GF-D8 (cell line): ENCODE data around the gene SIPA1L2.

Experiments used
- DNase-seq: peaks from one replicate; lab custom pipeline; 2025; lab: John Stamatoyannopoulos, UW

Gene SIPA1L2, protein sequence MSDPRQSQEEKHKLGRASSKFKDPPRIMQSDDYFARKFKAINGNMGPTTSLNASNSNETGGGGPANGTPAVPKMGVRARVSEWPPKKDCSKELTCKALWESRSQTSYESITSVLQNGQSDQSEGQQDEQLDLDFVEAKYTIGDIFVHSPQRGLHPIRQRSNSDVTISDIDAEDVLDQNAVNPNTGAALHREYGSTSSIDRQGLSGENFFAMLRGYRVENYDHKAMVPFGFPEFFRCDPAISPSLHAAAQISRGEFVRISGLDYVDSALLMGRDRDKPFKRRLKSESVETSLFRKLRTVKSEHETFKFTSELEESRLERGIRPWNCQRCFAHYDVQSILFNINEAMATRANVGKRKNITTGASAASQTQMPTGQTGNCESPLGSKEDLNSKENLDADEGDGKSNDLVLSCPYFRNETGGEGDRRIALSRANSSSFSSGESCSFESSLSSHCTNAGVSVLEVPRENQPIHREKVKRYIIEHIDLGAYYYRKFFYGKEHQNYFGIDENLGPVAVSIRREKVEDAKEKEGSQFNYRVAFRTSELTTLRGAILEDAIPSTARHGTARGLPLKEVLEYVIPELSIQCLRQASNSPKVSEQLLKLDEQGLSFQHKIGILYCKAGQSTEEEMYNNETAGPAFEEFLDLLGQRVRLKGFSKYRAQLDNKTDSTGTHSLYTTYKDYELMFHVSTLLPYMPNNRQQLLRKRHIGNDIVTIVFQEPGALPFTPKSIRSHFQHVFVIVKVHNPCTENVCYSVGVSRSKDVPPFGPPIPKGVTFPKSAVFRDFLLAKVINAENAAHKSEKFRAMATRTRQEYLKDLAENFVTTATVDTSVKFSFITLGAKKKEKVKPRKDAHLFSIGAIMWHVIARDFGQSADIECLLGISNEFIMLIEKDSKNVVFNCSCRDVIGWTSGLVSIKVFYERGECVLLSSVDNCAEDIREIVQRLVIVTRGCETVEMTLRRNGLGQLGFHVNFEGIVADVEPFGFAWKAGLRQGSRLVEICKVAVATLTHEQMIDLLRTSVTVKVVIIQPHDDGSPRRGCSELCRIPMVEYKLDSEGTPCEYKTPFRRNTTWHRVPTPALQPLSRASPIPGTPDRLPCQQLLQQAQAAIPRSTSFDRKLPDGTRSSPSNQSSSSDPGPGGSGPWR (N-terminal part only)

DNA sequence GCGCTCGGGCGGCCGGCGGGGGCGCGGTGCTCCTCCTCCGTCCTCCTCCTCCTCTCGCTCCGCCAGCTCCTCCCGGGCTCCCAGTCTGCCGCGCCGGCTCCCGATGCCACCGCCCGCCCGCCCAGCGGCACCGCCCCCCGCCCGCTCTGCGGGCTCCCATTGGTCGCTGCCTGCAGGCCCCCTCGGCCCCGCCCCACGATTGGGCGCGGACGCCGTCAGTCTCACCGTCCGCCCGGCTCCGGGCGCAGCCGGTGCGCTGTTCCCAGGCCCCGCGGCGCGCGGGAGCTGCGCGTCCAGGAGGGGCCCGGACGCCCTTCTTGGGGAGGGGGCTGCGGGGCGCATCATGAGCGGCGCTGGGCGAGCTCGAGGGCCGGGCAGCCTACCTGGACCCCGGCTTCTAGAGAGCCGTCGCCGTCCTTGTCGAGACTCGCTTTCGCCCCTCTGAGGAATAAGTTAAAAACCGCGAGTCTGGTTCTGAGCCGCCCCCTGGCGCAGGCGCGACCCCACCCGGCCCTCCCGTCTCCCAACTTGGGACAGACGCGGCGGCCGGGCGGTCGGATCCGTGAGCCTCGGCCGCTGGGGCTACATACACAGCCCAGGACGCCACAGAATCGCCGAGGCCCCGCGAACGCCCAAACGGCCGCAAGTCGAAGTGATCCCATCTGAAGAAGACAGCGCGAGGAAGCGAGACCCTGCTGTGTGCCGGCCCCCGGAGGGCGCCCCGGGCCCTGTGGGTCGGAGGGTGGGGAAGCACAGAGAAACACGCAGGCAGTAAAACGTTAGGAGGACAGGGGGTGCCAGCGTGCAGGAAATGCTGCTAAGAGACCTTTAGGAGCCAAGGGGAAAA lies at the start of gene SIPA1L2:
SIPA1L2 (minus strand) TSS at position 87 of the 847 bp plus-strand sequence. CDS start 114,794 bp downstream, outside the sequence.
- DNase-seq, result no peak

DNA sequence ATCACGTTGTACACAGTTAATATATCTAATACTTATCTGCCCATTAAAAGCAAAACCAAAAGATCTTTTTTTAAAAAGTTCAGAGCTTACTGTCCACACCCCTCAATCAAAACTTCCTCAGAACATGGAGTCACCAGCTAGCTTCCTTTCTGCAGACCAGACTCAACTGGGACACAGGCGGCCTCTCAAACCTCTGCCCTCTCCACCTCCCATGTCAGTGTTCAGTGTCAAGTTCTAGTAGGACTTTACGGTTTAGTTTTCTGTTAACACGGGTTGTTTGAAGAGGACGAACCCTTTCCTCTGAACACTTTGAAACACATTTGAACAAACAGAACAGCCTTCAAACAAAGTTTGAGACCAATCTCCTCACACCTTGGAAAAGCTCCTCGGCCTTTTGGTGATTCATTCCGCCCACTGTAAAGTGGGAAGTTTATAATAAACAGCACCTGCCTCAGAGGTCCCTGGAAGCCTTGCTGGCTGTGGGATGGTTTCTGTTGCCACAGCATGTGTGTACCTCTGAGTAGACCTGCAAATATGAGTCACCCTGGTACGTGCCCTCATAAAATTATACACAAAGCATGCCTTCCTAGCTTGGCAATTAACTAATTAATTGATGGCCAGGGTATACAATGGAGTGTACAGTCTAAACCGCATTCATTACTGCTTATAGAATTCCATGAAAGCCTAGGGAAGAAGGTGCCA lies 48.4 kb upstream of the SIPA1L2 start:
- DNase-seq, result no peak

DNA sequence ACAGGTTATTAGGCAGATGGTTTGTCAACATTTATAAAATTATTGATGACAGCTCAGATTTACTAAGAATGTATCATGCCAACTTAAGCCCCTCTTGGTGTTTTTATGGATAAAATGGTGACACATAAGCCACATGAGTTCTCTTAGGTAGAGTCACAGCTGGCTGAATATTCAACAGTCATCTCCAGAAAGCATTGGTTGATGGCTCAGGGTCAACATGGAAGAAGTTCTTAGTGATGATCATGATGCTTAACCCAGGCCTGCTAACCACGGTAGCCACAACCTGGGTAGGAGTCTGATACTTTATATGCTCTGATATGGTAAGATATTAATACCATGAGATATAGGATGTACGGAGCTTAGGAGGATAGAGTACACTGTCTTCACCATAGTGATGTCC lies 46.4 kb upstream of the SIPA1L2 start:
- DNase-seq, result no peak

DNA sequence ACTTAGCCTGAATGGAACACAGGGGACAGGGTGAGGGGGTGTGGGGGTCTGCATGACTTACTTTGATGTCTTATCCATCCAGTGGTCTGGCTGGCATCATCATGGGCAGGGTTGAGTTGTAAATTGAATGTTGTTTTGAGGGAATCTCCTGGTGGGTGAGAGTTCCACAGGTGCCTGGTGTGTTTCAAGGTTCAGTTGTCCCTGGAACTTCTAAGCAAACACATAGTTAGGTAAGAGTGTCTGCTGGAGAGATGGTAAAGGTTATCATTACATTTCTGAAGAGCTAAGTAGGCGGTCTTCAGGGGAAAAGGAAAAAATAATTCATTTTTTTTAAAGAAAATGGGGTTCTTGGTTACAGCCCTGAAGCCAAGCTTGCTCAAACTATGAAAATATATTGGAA lies 46.0 kb upstream of the SIPA1L2 start:
- no peak for DNase-seq

DNA sequence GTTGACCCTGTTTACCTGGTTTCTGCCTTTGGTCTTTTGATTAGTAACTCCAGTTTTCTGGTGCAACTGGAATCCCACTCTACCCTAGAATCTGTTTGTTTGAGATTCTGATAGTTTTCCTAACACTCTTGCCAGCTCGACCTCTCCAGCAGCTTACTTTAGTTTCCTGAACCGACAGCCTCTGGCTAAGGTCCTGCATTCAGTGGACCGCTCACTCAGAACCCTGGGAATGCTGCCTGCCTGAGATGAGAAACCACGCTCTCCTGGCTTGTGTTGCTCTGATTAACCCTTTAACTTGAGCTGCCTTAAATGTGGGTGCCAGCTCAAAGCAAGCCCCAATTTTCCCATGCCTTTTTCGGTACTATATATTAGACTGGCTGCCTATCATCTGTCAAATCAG lies 45.3 kb upstream of the SIPA1L2 start:
- no peak for DNase-seq

DNA sequence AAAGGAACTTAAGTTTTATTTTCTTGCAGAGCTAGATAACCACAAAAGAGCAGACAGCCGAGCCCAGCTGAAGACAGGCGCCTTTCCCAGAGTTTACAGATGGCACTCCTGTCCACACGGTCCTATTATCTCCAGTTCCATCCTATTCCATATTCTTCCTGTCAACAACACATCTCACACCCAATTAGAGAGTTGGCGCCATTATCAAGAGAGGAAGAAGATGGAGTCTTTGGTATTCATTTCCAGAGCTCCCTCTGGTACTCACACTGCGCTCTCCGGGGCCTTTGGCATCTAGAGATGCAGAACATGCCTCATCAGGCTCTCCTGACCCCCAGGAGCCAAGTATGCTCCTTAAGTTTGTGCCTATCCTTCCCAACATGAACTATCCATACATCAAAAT lies 43.3 kb upstream of the SIPA1L2 start:
- DNase-seq, result no peak

DNA sequence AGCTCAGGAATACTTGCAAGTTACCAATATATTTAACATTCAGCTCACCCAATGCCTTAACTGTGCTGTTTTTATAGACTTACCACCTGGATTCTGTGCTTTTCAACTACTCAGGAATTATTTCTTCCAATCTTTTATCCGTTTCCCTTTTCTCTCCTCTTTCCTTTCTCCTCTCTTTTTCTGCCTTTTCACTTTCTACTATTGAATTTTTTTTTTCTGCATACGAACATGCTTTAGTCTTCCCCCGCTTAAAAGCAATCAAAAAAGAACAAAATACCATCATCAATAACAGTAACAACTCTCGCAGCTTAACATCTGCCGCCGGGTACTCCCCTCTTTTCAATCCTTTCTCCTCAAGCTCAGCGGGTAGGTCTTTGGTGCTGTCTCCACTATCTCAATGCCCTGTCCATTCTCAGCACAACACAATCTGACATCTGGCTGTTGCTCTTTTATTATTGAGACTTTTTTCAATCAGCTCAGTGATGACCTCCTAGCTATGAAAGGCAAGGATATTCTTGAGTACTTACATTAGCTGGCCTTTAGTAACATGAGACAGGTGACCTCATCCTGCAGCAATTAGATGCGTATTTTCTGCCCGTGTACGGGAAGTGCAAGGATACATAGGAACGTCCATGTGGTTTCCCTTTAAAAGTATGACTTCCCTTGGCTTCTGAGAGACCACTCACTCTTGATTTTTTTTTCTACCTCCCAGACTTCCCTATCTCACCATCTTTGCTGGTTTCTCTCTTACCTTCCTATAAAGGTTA lies 40.2 kb upstream of the SIPA1L2 start:
- no peak for DNase-seq

DNA sequence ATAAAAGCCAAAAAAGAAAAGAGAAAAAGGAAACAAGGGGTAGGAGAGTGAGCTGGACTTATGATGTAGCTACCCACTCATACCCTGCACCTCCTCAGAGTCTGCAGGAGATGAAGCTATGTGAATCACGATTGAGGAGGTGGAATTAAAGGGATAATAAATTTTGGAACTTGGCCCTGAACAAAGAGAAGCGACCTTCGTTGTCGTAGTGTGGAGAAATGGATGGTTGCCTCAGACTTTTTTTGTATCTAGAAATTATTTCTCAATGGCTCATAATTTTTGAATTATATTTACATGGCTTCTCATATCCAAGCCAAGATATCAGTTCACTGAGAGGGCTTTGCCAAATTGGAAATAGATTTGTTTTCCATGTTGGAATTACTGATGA lies 37.8 kb upstream of the SIPA1L2 start:
- DNase-seq, result no peak

DNA sequence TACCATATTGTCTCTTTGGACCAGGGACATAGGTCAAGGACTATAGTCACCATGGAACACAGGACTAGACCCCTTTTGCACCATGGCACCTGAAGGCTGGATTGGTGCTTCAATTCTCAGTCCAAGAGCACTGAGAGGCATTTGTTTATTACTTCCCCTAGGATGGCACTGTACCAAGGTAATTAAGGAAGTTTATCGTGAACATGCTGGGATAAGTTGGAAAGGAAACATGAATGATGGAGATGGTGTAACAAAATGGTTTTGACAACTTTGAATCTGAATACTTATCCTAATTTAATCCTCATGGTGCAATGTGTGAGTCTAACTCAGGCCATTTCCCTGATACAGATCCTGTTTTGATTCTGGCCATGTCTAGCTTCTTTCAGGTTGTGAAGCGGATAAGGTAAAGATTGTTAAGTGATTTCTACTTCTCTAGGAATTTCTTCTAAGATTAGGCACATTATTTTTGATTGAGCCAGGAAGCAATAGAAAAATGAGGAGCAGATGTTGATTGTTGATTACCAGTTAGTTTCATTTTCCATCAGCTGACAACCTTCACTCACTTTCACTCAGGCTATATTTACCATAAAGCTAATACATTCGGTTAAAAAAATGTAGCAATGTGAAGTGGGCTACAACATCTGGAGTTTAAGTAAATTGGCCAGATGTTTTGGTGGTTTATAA lies 37.3 kb upstream of the SIPA1L2 start:
- DNase-seq, result no peak

DNA sequence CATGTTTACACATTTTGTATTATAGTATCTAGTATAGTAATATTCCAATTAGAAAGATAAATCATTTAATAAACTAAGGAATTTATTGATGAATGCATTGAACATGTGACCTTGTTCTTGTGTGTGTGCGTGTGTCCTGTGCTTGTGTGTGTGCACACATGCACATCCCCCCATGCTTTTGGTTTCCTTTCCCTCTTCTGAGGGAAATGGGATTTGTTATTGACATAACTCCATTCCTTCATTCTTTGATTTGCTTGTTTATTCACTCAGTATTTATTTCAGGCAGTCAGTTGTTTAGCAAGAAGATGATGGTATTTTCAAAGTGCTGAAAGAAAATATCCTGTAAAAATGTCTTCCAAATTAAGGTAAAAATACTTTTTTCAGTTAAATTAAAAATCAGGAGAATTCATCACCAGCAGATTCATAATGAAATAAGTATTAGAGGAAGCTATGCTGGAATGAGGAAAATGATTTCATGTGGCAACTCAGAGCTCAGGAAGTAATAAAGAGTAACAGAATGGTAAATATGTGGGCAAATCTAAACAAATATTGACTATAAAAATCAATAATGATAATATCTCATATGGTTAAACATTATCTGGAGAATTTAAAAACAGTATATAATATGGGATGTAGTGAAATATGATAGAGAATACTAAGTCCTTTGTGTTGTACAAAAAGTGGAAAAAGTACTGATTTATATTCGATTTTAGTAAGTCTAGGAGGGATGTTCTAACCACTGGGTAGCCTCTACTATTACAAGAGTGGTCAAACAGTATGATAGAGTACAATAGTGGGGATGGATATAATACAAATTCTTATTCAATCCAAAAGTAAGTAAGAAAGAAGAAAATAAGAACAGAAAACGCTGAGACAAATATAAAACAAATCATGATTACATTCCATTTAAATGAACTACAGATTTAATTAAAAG lies 35.2 kb upstream of the SIPA1L2 start:
- no peak for DNase-seq

DNA sequence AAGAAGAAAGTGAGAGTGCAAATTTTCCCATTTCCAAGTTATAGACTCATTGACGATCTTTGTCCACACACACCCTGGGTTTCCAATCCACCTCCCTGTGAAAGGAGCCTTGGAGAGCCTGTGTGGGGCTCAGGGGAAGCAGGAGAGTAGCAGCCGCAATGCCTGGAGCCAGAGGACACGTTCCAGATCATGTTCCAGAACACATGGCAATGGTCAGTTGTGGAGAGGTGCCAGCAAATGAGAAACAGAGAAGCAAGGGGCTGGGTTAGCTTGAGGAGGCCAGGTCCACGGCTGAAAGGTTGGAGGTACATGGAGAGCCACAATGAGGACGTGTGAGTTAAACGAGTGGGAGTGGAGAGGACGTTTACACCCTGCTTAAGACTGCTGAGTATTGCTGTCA lies 33.0 kb upstream of the SIPA1L2 start:
- DNase-seq, result no peak

DNA sequence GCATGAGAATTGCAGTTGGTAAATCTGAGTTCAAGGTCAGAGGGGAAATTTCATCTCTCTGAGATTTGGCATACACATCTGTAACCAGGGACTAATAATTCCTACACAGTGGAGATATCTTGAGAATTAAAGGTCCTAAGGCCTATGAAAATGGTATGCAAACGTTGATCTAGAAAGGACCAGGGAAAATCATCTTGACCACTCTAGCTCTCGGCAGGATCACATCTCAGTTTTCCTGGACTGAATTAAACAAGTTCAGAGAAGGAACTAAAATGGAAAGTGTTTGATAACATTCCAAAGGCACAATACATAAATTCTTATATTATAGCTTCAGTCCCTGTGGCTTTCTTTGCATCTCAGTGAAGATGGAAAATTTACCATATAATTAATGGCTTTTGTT lies 28.5 kb upstream of the SIPA1L2 start:
- DNase-seq, result no peak

DNA sequence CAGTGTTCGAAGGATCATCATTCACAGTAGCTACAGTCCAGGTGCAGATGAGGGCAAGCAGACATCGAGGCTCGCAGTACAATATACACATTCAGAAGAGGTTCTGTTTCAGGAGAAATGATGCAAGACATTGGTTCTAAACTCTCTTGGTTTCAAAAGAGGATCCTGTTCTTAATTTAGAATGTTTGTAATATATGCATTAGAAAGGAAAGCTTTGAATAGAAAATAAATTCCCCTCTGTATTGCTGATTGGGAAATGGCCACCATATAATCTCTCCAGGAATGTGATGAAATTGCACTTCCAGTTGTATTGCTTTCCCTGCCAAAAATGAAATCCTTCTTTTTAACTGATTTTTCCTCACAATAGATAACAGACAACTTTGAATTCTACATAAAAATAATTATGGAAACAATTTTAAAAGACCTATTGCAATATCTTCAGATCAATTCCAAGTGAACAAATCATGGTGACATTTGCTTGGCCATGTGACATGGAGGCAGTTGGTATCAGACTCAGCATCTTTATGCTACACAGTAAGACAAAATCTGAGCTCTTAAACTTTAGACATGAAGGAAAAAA lies 27.6 kb upstream of the SIPA1L2 start:
- DNase-seq, result no peak

DNA sequence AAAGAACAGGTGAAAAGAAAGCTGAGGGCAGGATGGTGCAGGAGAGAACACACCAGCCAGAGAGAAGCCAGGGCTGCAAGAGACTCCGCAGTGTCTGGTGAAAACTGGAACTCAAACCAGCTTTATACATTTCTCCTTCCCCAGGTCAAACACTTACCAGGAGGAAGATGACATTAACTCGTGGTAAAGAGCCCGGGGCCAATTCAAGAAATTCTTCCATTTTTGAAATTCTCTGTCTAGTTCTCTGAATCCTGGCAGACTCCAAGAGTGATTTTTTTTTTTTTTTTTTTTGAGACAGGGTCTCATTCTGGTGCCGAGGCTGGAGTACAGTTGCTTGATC lies 25.8 kb upstream of the SIPA1L2 start:
- no peak for DNase-seq

DNA sequence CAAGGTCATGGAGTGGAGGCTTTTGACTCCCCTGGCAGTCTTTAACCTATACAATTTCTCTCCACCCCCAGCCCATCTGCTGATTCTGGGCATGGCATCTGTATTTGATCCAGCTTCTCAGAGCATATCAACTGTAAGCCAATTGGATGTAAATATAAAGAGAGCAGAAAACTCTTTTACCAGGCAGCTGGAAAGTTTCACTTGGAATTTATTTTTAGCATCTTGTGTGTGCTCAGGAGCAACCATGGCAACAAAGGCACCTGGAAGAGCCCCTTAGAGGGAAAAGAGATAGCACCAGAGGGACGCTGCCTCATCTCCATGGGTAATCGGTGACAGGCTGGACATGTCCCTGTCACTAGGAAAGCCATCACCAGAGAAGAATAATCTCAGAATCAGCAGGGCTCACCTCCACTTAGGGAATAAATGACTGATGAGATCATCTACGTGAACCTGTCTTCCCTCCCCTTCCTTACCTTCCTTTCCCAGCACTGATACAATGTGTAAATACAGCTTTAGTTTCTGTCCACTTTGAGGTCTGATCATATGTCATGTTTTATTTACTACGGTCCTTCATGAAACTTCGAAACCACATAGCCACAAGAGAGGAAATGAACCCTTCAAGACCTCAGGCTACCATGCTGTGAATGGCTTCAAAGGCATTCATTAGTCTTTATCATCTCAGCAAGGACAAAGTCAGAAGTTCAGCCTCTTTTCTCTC lies 25.3 kb upstream of the SIPA1L2 start:
- no peak for DNase-seq

DNA sequence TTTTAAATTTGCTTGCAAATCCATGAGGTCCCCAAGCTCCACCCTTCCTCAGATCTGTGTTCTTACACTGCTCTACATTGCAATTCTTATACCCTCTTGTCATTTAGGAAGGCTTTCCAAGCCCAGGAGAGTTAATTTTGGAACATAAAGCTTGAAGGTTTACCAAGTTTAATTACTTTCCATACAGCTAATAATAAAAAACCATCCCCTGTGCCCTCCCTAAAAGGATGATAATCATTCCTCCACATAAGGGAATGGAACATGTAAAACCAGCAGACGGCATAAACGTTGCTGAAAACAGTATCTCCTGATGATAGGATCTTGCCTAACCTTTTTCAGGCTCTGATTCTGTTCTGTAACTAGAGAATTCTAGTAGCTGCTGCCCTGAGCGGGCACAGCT lies 23.9 kb upstream of the SIPA1L2 start:
- DNase-seq, result no peak

DNA sequence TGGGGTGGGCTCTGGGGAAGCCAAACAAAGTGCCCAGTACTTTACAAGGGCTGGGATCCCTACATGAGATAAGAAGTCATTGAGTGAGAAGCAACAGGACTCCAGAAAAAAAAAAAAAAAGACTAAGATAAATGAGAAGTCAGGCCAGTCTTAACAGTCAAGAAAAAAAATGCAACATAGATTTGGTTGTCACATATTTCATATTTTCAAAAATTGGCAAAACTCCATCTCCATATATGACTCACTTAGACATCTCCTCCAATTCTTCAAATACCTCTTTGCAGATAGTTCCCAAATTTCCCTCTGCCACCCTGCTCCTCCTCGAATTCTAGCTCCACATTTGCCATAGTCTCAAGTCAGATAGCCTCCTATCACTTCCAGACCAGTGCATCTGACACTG lies 20.9 kb upstream of the SIPA1L2 start:
- DNase-seq, result no peak

DNA sequence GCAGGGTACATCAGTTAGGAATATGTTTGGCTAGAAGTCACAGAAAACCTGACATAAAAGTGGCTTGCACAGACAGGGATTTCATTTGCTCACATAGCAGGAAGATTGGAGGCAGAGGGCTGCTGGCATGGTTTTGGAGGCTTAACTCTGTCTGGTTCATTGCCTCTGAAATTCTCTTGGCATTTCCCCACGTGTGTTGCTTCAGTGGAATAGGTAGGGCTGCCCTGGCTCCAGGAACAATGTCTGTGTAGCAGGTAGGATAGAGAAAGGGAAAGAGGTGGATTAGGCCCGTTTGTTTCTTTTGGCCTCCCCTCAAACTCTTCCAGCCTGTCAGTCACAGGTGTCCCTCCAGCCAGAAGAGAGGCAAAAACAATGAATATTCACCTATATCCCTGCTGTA lies 20.5 kb upstream of the SIPA1L2 start:
- no peak for DNase-seq
